Brain pericyte (primary cell): Measurements from ENCODE around the gene FHL2.

Experiments used
- DNase-seq: peaks from one replicate; pipeline ENCODE4 v3.0.0-alpha.2; 2012; ENCODE audit warnings: low read depth, low spot score

FHL2 gene

DNA sequence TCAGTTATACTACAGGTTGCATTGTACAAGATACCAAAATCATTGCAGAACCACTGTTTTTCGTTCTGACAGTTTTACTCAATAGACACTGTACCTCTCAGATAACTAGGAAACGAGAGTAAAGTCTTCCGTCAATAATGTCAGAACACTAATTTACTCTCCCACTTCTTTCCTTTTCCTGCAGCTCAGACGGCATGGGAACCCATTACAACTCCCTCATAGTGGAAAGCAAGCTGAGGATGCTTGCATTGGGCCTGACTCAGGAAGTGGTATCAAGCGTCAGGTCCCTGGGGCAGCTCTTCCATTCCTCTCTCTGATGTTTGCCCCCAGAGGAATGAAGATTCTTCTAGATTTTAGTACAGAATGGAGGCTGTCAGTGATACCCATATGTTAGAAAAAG lies 23.9 kb upstream of the FHL2 start:
- no peak for DNase-seq

DNA sequence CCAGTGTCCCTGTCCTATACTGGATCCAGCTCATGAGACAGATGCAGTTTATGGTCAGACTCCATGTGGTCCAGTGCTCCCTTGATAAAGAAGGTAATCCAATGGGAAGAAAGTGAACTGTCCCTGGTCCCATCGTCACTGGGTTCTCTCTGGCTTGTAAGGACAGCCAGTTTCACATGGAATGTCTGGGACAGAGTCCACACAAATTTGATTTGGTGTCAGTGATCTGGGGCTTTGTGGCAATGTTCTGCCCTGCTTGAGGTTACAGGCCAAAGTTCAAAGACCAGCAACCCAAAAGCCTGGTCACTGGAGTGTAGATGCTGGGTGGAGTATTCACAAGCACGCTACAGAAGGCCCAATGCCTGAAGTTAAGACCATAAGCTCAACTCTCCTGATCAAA lies 22.2 kb upstream of the FHL2 start:
- DNase-seq = no peak

DNA sequence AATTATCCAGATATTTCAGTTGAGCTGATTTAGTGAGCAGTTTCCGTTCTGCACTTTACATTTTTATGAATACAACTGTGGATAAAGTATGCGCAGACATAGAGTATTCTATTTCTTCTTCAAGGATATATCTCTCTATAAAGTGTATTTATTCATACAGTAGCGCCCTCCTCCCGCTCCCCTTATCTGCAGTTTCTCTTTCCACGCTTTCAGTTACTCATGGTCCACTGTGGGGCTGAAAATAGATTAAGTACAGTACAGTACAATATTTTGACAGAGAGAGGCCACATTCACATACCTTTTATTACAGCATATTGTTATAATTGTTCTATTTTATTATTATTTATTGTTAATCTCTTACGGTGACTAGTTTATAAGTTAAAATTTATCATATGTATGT lies 19.7 kb upstream of the FHL2 start:
- no peak for DNase-seq

DNA sequence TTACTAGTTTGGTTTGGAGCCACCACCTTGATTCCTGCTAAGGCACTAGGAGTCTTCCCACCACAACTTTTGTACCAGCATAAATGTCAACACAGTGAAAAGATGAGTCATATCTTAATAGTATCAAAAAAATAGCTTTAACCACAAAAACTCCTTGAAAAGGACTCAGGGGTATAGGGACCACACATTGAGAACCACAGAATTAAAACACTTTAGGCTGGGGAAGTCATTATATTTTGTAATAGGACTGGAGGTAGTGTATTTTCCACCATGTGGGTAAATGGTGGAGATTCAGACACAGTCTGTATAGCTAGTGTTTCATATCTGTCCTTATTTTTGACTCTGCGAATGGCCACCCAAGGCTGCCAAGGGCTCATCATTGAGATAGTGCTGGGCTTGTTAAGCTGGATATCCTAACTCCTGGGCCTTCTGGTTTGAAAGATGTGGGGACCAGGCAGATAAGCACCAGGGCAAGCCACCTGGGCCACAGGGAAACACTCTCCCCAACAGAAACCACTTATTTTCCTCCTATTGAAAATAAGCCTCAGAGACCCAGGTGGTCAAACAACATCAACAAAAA lies 19.1 kb upstream of the FHL2 start:
- no peak for DNase-seq

DNA sequence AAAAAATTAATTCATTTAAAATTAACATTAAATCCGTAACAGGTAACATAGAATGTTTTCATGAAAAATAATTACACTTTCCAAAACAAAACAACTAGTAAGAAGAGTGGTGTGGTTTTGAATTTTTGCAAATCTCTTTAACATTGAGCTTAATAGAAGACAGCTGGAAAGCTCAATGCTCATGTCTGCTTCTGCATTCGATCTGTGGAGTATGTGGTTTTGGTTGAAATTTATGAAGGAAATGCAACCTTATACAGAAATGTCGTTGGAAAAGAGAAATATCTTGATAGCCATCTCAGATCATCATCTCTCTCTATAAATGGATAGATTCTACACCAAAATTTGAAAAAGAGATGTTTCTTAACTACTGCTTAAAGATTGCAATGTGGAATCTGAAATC lies 17.3 kb upstream of the FHL2 start:
- no peak for DNase-seq

DNA sequence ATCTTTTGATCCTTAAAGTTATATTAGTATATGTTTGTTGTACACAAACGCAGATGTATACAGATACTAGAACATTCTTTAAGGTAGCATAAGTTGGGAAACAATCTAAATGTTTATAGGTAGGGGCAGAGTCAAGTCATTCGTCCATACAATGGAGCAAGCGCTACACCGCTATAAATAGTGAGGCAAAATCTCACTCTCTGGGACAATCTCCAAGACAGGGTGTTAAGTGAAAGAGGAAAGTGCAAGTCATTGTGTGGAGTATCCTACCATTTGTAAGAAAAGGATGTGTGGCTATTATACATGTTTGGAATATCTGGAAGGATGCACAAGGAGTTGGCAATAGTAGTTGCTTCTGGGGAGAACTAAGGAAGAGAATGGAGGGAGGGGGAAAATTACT lies 16.2 kb upstream of the FHL2 start:
- no peak for DNase-seq

DNA sequence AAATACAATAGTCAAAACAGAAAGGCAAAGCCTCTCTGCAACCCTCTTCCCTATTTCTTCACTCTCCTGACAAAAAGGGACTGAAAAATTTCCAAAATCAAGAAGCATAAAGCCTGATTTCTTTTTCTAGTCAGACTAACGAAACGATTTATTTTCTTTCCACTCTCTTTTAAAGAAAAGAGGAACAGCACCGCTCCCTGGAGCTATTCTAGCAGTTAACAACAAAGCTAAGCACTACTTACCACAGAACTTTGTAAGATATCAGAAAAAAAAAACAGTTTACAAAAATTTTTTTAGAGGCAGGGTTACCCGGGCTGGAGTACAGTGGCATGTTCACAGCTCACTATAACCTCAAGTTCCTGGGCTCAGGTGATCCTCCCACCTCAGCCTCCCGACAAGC lies 14.4 kb upstream of the FHL2 start:
- DNase-seq = no peak

DNA sequence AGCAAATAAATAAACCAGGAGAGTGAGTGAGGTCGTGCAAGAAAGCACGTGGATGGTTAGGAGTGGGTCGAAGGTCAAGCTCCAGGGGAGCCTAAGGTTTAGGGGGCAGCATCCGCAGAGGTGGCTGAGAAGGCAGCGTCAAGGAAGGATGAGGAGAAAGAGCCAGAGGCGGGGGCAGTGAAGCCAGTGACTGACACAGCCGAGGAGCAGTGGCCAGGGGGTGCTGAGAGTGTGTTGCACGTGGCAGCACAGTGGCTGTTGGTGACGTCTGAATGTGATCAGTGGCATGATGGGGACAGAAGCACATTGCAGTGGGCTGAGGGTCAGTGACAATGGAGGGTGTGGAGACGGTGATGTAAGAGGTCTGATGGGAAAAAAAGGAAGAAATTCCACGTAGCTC lies 13.7 kb upstream of the FHL2 start:
- DNase-seq = no peak

DNA sequence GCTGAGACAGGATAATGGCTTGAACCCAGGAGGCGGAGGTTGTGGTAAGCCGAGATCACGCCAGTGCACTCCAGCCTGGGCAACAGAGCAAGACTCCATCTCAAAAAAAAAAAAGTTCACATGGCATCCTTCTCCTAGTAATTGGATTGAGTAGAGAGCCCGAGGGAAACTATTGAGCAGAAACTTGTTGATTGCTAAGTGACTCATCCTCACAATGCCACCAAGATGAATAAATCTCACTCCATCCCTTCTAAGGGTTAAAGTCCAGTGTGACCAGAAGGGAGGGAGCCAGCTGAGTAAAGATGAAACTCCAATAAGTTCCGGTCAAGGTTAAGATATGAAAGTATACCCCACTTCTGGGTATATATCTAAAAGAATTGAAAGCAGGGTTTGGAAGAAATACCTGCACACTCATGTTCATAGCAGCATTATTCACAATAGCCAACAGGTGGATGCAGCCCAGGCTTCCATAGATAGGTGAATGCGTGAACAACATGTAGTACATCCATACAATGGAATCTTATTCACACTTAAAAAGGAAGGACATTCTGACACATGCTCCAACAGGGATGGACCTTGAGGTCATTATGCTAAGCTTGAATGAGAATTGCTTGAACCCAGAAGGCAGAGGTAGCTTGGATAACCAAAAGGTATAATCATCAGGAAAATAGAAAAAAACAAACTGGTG lies 13.0 kb upstream of the FHL2 start:
- no peak for DNase-seq

DNA sequence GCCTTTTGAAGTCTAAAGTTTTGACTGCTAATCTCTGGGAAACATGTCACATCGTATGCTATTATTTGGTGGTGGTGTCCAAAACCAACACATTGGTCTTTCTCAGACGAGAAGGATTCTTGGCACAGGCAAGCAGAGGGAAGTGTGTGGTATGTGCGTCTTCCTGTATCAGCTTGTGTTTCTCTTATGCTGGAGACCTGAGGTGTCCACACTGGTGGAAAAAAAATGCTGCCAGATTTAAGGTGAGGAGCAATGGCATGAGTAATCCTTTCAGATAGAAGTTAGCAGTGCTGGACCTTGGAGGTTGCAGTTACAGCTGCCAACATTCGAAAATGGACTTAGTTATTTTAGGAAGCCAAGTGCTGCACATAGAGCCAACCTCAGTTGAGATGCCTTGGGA lies 11.7 kb upstream of the FHL2 start:
- DNase-seq = no peak

DNA sequence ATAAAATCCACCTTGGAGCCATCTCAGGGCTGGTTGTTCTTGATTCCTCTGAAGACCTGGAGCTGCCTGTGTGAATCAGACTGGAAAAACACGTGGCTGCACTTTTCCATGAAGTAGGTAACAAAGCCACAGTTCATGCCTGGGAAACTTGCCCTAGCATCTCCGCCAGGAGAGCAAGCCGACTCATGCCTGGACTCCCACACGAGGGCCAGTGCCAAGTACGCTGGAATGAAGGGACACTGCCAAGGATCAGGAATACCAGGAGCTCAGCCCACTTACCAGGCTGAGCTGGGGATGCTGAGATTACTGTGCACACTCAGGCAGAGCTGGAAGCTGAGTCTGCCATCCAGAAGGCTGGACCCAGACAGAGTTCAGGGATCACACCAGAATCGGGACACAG lies 10.9 kb upstream of the FHL2 start:
- DNase-seq = no peak

DNA sequence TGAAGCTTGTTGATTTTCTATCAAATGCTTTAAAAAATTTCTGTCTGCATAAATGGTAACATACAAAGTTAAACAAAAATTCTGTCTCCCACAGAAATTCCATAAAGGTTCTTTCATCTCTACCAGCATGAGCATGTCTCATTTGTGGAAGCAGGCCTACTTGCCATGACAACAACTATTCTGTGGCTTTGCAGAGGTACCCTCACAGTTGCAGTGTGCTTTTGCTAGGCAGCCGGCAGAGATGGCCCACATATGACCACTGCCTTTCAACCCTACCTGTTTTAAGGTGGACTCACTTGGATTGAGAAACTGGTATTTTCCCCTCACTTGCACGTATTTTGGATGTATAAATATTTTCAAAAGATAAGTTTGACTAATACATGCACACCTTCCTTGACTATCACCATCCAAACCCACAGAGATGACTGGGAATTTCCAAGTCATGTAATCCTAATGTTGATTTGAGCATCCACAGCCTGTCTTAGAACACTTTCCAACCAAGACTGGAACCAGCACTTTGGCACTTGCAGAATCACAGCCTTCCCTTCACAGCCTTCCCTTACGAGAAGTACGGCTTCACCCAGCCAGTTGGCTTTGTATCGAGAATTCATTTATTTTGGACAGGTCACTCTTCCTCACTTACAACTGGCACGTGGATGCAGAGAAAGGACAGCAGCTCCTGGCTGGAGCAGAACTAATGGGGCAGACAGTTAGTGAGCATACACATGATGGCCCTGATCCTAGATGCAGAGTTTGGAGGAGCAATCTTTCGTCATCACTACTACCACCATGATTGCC lies 9.3 kb upstream of the FHL2 start:
- DNase-seq = no peak

DNA sequence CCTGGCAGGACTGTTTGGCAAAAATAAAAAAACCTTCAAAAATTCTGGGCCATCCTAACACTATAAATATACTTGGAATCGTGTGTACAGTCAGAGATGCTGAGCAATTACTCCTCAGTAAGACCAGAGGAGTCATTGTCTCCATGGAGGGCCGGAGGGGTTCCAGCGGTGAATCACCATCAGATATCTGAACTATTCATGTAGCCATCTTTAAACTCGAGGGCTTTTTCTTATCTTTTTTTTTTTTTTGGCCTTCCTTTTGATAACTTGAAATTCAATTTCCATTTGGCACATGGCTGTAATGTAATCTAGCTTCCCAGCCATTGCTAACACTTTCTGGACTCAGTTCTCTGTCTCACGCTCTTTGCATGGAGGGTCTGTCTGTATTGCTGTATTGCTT lies 7.4 kb upstream of the FHL2 start:
- no peak for DNase-seq

DNA sequence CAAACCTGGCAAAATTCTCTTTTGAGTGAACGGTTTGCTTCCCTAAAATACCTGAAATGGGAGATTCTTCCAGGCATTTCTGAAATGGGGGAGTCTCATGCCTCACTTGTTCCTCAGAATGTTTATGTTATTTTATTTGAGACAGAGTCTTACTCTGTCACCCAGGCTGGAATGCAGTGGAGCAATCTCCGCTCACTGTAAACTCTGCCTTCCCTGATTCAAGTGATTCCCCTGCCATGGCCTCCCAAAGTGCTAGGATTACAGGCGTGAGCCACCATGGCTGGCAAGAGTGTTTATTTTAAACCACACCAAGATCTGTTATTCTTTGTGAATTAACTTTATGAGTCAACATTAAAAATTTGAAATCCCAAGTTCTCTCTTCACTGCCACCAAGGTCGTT lies 6.4 kb upstream of the FHL2 start:
- no peak for DNase-seq

DNA sequence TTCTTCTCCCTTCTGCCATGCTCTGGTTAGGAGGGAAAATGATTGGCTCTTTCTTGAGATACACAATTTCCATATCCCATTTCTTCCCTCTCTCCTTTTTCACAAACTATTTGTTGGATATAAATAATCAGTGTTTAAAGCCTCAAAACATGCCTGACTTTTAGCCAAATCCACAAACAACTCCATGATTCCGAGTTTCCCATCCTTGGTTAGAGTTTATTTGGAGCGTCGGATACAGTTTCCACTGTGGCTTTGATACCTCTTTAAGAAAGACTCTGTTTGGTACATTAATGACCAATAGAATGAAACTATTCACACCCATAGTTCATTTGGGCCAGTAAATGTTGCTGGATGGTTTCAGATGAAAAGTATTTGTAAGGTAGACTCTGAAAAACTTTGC lies 5.9 kb upstream of the FHL2 start:
- DNase-seq = no peak

DNA sequence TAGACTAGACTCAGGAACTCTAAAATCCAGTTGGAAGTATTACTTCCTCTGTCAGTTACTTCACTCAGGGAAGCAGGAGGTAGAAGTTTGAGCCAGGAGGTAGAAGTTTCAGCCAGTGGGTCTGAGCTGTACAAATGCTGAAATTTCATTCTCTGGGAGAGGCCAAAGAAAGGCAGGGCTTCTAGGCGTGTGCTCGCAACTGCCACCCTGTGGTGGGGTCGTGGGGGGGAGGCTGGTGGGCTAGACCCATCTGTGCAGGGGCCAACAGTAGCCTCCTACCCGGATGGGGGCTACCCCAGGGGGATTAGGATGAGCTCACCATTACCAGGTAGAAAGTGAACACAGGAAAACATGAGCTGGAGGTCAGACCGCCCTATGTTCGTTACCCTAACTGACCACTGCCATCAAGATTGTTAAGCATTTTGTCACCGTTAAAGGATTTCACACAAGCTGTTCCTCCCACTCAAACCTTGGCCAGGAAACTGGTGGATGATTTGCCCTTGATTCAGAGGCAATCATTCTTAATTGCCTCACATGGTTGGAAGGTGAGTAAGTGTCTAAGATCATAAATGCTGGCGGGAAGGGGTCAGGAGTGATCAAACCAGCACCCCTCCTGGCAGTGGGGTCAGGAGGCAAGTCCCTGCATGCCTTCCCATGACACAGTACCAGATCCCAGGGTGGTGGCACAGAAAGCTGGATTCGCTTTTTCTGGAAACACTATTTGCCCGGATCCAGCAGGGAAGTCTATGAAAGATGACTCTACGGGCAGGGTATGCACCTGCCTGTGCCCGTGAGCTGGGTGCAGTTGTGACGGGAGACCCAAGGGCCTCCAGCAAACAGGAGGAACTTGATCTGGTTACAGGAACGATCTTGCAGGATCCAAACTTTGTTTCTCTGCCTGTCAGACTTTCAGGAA lies 5.2 kb upstream of the FHL2 start:
- no peak for DNase-seq

DNA sequence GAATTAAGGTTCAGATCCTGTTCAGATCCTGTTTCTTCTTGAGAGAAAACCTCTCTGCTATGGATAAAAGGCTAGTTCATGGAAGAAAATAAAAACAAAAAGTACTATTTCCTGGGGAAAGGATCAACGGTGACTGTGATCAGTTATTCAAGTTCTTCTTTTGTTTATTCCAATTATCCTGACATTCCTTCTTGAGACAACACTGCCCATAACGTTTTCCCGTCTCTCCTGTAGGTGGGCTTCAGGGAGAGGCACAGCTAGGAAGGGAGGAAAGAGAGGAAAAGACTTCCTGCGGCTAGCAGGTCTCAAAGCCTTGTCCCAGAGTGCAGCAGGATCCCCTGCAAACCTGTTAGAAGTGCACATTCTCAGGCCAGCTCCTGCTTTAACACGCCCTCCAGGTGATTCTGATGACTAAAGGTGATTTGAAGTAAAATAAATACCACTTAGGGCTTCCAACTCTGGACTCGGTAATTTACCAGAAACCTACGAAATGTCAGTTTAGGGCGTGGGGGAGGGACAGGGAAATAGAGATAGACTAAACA lies 4.5 kb upstream of the FHL2 start:
- DNase-seq = no peak

DNA sequence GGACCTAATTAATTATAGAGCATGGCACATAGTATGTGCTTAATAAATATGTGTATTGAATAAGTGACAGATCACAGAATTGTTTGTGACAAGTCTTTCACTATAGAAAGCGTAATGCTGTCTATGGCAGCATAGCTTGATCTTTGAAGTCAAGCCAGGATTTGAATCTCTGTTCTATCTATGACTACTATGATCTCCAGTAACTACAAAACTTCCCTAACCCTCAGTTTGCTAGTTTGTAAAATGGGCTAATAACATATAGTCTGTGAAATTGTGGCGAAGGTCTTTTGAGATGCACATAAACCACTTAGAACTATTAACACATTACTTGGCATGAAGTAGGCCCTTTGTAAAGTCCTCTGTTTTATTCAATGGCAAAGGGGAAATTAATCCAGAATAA lies 4.0 kb upstream of the FHL2 start:
- DNase-seq = no peak

DNA sequence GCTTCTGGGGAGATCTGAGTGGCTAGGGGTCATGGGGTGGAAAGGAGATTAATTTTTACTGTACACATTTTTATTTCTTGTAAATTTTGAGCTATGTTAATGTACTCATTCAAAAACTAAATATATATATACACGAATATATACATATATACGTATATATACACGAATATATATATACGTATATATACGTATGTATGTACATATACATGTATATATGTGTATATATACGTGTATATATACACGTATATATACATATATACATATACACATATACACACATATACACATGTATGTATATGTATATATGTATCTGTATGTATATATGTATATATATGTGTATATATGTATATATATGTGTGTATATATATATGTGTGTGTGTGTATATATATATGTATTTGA lies 3.0 kb upstream of the FHL2 start:
- no peak for DNase-seq

DNA sequence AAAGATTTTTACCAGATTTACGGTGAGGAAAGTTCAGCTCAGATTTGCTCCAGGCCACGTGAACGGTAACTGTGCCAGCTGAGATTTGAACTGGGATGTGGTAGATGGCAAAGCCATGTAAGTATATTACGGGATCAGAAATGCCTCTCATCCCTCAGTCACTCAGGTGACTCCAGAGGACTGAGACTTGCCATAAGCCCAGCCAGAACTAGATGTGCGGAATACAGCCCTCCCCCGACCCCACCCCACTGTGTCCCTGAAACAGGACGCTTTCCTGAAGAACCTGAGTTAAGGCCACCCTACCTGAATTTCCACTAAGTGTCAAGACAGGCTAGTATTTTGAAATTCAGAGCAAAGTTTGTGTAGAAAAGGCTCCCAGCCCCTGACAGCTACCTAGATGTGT lies 1.3 kb upstream of the FHL2 start:
- DNase-seq = no peak

DNA sequence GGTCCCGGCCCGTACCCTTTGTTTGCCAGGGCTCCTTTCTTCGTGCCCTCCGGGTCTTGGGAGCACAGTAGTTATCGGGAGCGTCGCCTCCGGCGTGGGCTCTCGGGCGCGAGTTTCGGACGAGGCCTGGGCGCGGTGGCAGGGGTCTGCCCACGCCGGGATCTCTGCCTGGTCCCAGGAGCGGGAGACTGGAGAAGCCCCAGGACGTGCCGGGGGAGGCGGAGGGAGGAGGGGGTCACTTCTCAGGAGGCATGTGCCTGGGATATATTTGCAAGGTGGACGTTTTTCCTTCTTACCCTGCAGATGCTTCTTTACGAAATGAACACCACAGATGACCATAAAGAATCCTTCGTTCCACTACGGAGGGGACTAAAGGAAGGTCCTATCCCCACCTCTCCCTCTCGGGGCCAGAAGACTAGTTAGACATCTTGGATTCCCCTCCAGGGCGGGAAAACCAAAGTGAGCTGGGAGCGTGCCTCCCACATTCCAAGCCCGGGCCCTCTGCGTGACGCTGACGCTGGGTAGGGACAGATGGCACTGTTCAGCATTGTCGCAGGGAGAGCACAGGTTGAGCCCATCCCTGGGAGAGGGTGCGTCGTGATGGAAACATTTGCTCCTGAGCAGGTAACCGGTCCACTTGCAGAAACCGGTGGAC lies 483 bp upstream of the FHL2 start:
- DNase-seq = no peak
